ELR (cell line): ENCODE data around the gene METTL24.
A peak's percentile ranks its signal among the peaks of the same experiment; 100 is the strongest.
"Not testable (repeated sequence)": the region's sequence is repeated elsewhere in the genome, so short reads cannot be mapped to it uniquely, and the experiment has no call there.

Source experiments
- DNase-seq: peaks from one replicate; pipeline ENCODE4 v3.0.0-alpha.2; 2015; ENCODE audit warnings: low read depth

METTL24 gene

DNA sequence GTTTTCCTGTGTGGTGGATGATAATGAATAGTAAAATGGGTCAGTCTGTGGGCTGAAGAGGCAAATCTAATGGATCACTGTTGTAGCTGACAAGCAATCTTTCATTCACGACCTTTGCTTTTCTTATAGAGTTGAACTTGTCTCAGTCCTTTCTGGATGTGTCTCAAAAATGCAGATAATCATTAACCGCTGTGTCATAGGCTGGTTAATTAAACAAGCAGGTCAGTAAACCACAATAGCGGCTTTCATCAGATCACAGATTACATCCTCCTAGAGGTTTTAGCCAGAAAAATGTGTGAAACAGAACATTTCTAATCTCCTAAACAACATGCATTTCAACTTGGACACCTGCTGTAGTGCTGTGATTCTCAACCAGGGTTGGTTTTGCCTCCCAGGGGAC lies 2.5 kb upstream of the METTL24 start:
- DNase-seq: no peak

DNA sequence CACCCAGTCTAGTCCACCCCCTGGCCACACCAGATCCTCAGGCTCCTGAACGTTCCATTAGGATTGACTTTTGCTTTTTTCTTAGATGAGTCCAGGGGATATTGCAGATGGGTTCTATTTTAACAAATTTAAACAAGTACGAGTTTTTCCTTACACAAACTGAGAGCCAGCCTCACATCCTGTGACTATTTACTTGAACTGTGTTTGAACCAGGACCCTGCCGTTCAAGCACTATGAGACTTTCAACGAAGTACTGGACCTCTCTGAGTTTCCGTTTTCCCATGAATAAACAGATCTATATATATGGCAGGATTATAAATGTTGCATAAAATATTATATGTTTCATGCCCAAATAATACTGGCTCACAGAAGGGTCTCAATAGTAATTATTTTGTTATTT lies 1.4 kb upstream of the METTL24 start:
- no peak for DNase-seq

DNA sequence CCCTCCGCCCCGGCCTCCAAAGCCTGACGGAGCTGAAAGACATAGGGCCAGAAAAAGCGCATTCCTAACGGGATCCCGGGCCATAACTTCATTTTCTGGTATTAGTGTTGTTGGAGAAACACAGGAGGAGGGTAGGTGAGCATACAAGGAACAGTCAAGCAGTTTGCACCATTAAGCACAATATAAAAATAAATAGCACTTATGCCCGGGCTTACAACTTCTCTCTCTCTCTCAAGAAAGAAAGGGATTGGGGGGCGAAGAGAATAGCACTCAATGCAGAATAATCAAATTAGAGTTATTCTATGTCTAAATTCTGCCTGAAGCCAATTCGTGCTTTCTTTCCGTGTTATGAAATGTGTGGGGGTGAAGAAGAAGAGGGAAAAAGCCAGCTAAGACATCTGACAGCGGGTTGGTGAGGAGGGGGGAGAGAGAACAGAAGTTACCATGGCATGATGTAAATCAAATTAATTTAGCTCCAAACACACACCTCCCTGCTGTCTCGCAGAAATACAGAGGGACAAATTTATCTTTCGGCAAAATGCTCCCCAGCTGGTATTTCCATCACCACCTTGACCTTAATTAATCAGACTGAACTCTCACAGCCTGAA lies 508 bp upstream of the METTL24 start:
- DNase-seq: no peak

DNA sequence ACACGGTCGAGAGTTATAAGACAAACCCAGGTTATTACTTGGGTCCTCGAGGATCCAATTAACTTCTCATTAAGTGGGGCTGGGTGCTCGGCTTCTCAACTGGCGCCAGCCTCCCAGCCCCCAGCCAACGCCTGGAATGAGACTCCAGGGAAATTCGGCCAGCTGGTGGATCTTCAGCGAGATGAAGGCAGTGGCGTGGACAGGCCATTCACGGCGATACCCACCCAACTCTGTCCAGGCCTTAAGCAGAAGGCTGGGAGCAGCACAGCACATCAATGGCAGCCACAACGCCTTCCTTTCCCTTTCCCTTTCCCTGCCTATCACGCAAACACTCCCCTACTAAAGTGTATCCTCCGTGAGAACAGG lies 868 bp downstream of the METTL24 start:
- no peak for DNase-seq

DNA sequence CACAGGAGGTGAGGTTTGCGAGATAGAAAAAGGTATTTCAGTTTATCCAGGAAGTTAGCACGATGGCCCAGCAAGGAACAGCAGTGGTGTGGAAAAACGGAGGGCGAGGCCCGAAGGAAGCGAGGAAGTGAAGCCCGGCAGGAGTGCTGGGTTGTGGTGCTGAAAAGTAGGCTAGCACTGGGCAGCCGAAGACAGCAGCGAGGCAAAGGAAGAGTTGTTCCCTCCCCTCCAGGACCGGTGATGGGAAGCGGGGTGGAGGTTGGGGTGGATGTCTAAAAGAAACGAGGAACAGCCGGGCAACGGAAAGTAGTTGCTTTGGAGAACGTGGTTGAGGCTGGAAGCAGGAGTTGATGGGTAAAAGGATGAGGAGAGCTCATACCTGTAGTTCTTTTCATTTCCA lies 1.4 kb downstream of the METTL24 start:
- no peak for DNase-seq

DNA sequence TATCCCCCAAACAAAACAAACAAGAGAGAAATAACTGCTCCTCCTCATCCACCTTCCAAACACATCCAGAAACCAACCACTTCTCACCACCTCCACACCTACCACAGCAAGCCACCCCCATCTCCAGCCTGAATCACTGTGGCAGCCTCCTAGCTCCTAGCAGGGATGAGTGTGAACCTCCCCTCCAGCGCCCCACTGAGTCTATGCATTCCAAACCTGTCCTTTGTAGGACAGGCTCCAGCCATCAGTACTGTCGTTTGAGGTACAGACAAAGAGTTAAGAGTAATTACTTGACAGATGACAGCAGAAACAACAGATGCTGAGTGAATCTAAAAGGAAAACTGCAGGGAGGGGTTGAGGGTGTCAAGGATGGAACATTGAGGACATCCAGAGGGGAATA lies 2.4 kb downstream of the METTL24 start:
- no peak for DNase-seq

DNA sequence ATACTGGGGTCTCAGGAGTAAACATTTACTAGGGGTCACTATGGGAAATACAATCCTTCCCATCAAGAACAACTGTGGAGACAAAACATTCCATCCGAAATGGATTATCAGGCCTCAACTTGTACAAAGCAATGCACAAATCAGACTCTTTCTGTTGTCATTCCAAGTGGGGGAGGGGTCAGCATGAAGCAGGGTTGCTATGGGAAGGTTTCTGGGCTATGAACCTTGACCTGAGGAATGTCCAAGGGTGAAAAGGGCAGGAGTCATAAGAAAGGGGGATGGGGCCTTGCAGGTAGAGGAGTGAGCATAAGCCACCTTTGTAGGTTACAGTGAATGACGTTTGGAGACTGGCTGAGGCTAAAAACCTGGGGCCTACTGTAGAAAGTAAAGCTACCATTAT lies 3.1 kb downstream of the METTL24 start:
- no peak for DNase-seq

DNA sequence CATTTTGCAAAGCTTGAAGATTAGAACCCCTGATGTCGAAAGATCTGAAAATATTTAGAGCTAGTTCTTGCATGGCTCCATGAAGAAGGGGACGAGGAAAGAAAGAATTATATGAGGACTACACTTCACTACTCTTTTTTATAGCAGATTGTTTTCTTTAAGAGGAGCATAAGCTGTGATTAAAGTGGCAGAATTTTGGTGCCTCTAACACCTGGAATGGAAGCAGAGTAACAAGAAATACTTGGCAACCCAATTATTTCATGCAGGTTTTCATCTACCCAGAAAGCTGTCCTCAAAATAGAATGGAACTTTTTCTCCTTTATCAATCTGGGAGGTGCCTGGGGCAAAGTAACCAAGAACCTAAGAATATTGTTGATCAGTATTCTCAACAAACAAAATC lies 4.0 kb downstream of the METTL24 start:
- no peak for DNase-seq

DNA sequence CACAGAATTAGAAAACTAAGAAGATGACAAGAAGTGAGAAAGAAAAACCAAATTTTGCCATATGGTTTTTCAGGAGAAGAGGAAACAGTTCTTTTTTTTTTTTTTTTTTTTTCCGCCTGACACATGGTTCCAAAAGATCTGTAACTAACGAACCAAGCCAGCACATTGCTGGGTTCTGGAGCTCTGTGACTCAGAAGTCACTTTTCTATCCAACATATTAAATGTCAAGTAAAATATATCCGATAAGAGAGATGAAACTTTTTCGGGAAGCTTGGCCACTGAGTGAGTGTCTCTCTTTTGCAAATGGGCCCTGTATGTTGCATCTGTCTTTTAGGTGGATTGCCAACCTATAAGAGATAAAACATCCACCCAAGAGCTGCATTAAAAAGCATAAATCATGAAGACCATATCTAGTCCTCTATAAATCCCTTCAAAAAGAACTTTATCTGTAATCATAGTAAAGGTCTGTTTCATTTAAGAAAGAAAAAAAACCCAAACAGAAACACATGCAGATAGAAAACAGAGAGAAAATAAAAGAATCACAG lies 4.6 kb downstream of the METTL24 start:
- no peak for DNase-seq

DNA sequence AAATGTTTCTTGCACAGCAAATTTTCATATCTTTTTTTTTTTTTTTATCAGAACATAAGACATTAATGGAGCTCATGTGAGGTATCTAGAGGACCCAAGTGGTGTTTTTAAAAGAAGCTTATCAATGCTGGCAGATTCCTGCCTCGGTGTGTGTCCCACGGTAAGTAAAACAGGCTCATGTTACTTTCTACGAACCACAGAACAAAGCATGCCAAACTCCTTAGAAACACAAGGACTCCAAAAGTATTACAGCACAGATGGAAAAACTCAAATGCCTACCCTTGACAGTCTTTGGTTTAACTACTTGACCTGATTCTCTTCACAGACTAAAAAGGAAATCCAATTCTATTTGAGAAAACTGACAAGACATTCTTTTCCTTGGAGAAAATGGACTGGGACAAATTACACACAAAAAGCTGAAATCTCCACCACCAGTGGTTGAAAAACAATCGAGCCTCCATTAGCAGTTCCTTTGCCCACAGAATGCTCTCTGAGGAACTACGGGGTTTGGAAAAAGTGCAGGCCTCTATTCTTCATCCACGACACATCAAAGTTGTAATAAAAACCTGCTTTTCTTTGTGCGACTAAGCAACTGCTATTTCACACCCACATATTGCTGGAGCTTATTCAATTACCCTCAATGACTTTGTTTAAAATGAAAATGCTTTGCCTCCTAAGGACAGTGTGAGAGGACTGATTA lies 5.4 kb downstream of the METTL24 start:
- DNase-seq: no peak

DNA sequence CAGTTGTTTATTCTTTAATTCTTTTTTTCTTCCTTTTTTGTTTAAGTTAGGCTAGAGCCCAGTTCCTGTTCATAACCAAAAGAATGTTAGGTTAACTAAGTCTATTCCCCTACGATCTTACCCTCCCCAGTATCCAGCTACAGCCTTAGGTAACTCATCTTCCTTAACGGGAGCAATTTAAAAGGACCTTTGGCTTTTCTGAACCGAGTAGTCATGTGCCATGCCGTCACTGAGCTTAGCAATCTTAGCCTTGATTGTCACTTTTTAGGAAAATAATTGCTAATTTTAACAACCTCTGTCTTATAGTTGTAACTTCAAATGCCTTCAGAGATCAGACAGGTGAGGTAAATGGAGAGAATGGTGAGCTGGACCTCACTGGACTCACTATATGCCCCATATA lies 6.2 kb downstream of the METTL24 start:
- DNase-seq: no peak

DNA sequence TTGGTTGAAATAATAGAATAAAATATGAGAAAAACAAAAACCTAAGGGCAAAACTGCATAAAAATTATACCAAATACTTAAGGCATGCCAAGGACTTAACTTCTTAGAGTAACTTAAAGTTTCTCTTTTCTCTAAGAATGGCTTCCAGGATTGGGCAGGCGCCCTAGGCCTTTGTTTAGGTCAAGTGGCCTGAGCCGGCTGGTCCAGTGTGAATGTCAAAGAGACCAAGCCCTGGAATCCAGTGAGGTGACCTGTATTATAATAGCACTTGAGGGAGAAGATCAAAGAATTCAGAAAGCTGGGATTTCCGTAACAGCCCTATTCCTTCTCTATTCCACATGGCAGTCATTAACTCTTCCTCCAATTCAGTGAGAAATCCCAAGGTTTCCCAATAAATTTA lies 6.6 kb downstream of the METTL24 start:
- DNase-seq: no peak

DNA sequence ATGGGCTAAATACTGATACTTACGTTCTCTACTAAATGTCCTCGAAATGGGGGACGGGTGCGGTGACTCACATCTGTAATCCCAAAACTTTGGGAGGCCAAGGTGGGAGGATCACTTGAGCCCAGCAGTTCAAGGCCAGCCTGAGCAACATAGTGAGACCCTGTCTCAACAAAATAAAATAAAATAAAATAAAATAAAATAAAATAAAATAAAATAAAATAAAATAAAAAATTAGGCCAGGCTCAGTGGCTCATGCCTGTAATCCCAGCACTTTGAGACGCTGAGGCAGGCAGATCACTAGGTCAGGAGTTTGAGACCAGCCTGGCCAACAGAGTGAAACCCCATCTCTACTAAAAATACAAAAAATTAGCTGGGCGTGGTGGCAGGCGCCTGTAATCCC lies 7.6 kb downstream of the METTL24 start:
- not testable (repeated sequence) for DNase-seq

DNA sequence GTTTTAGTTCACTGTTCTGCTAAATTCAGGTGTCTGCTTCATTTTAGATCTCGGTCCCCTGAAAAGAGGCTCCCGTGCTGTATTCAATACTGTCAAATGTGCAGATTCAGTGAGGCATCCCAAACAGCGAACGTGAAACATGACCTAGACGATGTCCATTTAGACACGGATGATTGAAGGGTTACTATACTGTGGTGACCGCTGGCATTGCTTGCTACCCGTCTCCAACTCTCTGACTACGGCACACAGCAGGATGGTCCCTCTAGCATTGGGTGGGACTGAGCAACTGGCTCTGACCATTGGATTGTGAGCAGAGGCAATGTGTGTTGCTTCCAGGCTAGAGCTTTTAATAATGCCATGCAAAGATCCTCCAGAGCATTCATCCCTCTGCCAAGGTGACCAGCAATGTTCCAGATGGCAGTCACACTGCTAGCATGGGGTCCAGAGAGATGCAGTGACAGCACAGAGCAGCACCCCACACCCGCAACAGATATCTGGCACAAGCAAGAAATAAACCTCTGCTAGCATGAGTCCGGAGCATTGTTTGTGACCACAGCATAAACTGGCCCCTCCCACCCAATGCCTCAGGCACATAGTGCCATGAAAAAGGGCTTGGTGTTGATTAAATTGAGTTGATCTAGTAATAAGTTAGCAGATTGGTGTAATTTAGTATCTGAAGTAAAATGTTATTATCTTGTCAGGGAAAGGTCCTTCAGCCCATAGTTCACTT lies 9.0 kb downstream of the METTL24 start:
- DNase-seq: no peak

DNA sequence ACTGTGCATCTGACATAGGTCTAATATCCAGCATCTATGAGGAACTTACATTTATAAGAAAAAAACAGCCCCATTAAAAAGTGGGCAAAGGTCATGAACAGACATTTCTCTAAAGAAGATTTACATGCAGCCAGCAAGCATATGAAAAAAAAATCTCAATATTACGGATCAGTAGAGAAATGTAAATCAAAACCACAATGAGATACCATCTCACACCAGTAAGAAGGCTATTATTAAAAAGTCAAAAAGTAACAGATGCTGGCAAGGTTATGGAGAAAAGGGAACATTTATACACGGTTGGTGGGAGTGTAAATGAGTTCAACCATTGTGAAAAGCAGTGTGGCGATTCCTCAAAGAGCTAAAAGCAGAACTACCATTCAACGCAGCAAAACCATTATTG lies 13.1 kb downstream of the METTL24 start:
- DNase-seq: no peak

DNA sequence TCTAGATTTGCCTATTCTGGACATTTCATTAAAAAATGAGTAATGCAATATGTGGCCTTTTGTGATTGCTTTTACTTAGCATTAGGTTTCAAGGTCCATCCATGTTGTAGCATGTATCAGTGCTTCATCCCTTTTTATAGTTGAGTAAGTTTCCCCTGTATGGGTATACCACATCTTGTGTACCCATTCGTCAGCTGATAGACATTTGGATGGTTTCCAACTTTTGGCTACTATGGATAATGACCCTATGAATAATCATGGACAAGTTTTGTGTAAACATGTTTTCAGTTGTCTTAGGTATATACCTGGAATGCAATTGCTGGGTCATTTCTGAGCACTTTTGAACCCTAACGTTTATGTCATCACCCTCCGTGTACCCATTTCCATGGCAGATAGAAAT lies 15.4 kb downstream of the METTL24 start:
- no peak for DNase-seq

DNA sequence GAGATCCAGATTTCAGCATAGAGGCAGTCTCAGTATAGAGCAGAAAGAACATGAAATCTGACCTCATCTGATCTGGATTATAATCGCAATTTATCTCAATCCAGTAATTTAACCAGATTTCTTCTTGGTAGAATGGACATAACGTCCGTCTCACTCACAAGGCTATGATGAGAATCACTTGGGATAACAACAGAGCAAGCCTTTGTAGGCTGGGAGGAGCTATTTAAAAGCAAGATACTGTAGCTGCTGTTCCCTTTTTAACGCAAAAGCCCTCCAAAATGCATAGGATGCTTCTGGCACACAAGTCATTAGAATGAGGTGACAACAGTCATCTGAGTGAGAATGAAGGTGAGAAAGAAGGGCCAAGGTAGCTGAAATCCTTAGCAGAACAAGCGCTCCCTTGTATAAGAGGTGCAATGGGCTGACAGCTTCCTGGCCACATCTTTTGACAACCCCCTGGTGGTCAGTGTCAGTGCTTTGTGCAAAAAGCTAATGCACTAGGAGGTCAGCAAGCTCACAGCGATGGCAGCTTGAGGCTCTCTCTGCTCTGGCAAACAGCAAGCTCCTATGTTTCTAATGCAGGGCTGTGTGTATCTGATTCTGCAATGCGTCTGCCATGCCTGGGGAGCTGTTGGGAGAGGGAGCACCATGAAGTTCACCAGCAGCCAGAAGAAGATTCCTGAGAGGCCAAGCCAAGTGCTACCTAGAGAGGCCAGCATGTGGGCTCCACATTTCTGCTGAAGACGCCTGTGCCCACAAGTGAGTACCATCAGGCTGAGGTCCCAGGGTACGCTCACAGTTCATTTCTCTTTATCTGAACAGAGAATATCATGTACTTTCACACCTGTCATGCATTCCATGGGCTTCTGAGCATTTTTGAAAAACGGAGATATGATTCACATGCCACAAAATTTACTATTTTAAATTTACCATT lies 16.2 kb downstream of the METTL24 start:
- peak; percentile 32 for DNase-seq

DNA sequence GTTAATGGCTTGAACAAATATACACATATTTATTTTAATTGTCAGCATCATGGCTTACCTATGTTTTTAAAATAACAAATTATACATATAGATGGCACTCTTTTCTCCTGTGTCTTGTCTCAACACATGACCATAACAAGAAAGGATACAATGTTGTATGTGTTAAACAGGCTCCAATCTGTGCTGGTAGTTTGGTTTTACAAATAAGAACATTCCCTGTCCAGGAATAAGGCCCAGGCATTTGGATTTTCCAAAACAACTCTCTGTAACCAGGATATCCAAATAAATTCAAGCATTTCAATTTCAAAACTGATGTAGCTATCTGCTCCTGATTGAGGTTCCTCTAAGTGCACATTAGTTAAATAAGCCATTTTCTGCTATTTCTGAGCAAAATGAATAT lies 17.1 kb downstream of the METTL24 start:
- no peak for DNase-seq

DNA sequence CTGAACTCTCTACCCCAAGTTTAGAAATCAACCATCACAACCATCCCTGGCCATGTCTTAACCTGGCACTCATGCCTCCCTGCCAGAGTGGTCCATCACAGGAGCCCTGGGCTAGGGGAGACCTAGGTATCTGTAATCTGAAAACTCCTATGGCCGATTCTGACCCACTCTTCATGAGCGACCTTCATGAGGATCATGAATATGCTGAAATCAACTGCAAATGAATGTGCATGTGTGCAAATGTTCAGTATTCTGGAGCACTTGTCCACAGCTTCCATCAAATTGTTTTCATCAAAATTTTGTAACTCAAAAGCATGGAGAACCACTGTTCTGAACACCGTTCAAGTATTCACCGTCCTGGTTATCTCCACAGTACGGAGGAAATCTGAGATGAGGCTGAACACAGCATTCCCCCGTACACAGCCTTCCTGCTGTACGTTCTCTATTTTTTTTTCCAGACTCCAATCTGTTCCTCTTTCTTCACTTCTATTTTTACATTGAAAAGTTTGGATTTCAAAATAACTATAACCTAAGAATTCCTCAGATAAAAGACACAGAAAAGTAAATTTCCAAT lies 17.7 kb downstream of the METTL24 start:
- DNase-seq: no peak

DNA sequence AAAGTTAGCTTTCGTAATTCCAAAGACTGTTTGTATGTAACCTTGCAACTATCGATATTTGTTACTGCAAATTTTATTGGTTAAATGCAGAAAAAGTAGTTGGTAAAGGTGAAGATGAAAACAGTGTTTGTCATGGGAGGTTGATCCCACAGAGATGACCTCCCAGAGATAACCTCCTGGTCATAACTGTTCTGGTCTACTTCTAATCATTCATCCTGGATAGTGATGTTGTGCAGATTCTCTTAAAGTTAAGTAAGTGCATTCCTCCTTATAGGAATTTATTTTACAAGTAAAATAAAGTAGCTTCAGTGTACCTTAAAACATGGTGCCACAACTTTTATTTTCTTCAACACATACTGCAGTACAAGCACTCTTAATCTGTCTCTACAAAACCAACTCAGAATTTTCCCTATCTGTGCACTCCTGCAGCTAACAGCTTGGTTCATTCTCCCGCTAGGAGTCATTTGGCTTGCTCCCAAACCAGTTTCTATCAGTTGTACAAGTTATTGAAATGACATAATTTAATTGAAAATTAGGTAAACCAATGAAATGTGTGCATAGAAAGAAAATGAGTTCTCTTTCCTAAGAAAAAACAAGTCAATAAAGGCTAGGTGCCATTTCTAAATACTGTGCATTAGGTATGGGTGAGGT lies 19.2 kb downstream of the METTL24 start:
- DNase-seq: no peak

DNA sequence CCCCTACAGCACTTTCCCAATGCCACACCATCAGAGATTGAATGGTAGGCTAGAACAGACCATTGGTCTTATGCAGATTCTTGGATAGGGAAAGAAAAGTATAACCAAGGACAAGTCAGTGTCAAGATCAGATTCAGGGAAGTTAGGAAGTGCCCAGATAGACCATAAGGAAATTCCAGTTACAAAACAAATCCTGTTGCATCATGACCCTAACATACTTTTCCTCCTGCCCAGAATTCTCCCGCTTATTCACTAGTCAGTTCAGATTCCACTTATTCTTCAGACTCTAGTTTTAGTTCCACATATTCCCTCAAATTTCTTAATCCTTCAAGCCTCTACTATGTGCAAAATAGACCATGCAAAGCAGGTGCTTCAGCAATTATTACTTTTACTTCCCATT lies 20.7 kb downstream of the METTL24 start:
- DNase-seq: no peak
